DND-41 (cell line): Measurements from ENCODE around the gene DNAH3.
"Not testable (repeated sequence)": the region's sequence is repeated elsewhere in the genome, so short reads cannot be mapped to it uniquely, and the experiment has no call there.

ENCODE experiments used
- ATAC-seq: fragments of 200-7000 bp; cut with Tn5 transposase; 3 replicates; pipeline ENCODE4 v1.9.1; 2021; ENCODE audit warnings: low read depth; ENCODE audit not compliant: insufficient read depth
- DNase-seq: peaks from one replicate; pipeline ENCODE4 v3.0.0-alpha.2; 2020
- H2AFZ ChIP-seq: 2 replicates; pipeline ENCODE4 v1.6.0; 2012; ENCODE audit warnings: low read depth, low read length
- H3K27ac ChIP-seq: 2 replicates; pipeline ENCODE4 v1.5.1; 2012; ENCODE audit warnings: low read length, inconsistent platforms
- H3K27me3 ChIP-seq: fragments of 200-600 bp; sonication (generic); 2 replicates; pipeline ENCODE4 v1.6.0; 2012; ENCODE audit warnings: low read length, mild to moderate bottlenecking, inconsistent platforms; ENCODE audit not compliant: insufficient read depth, poor library complexity
- H3K36me3 ChIP-seq: 2 replicates; pipeline ENCODE4 v1.5.1; 2012; ENCODE audit warnings: low read length, inconsistent platforms; ENCODE audit not compliant: insufficient read depth
- H3K4me1 ChIP-seq: 2 replicates; pipeline ENCODE4 v1.5.1; 2012; ENCODE audit warnings: mild to moderate bottlenecking, low read length; ENCODE audit not compliant: insufficient read depth
- H3K4me2 ChIP-seq: 2 replicates; pipeline ENCODE4 v1.6.0; 2012; ENCODE audit warnings: mild to moderate bottlenecking, moderate library complexity, low read length, inconsistent platforms; ENCODE audit not compliant: insufficient read depth
- H3K4me3 ChIP-seq, 2 experiments: fragments of 200-600 bp in 1 of 2; shearing (Covaris generic) in 1 of 2; 2 replicates each; pipeline ENCODE4 v1.5.1; 2012 to 2016; ENCODE audit warnings: inconsistent platforms in 2 of 2, low read length in 2 of 2, mild to moderate bottlenecking in 2 of 2, low read depth in 1 of 2, moderate library complexity in 1 of 2
- H3K79me2 ChIP-seq: 2 replicates; pipeline ENCODE4 v1.6.0; 2012; ENCODE audit warnings: low read length, inconsistent platforms; ENCODE audit not compliant: insufficient read depth
- H3K9ac ChIP-seq: 2 replicates; pipeline ENCODE4 v1.6.0; 2012; ENCODE audit warnings: low read depth, mild to moderate bottlenecking, inconsistent platforms, low read length, moderate library complexity
- H3K9me3 ChIP-seq: 2 replicates; pipeline ENCODE4 v1.5.1; 2012; ENCODE audit warnings: low read length, moderate library complexity, mild to moderate bottlenecking, inconsistent platforms; ENCODE audit not compliant: insufficient read depth, severe bottlenecking
- H4K20me1 ChIP-seq: 2 replicates; pipeline ENCODE4 v1.6.0; 2012; ENCODE audit warnings: low read length; ENCODE audit not compliant: insufficient read depth
- CTCF ChIP-seq: IDR thresholded peaks from 2 replicates; pipeline ENCODE4 v1.5.1; 2012; ENCODE audit warnings: borderline replicate concordance, low read length, moderate library complexity, mild to moderate bottlenecking; ENCODE audit not compliant: poor library complexity, severe bottlenecking; ENCODE audit errors: extremely low read depth
- EZH2 ChIP-seq: IDR thresholded peaks from 3 replicates; pipeline ENCODE4 v1.6.1; 2012; ENCODE audit warnings: borderline replicate concordance, low read depth, mild to moderate bottlenecking, moderate library complexity, low read length, inconsistent platforms; ENCODE audit not compliant: severe bottlenecking

The DNAH3 gene

DNA sequence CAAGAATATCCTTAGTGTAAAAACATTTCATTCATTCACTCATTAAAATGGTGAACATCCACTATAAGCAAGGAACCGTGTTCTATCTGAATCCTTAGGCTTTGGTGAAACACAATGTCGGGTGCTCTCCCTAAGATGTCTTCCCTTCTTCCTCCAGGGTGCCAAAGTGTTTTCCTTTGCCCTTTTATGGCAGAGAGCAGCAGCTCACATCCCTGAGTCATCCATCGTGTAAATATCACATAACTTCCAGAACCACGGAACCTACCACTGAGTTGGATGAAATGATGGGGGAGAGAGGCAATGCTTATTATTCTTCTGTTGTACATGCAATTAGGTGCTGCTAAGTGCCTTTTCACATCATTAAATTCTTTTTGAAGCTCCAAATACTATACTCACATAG, 50.2 kb downstream of the DNAH3 start:
- TF ChIP-seq EZH2 (no peak), CTCF (no peak)
- peaks cover 7% of the 10 kb centered on the region for H3K27me3 ChIP-seq
- H3K9me3 ChIP-seq = no peaks in the 10 kb centered on the region
- no peak overlapping the region for H3K27ac ChIP-seq
- H3K4me3 ChIP-seq = no peak overlapping the region
- no peaks in the 10 kb centered on the region for H3K79me2 ChIP-seq
- H3K4me2 ChIP-seq = no peak overlapping the region
- H3K9ac ChIP-seq = no peak overlapping the region
- H4K20me1 ChIP-seq = no peaks in the 10 kb centered on the region
- DNase-seq = no peak
- H2AFZ ChIP-seq = no peak overlapping the region
- no peak for ATAC-seq
- H3K4me1 ChIP-seq = no peaks in the 10 kb centered on the region
- no peaks in the 10 kb centered on the region for H3K36me3 ChIP-seq

- H3K9ac ChIP-seq = no peak overlapping the region
- H3K4me1 ChIP-seq = no peaks in the 10 kb centered on the region
- no peak overlapping the region for H3K27ac ChIP-seq
- H3K27me3 ChIP-seq = peaks cover 3% of the 10 kb centered on the region
- ATAC-seq = no peak
- no peak overlapping the region for H3K4me2 ChIP-seq
- no peaks in the 10 kb centered on the region for H3K36me3 ChIP-seq
- TF ChIP-seq EZH2 = no peak
- no peak for TF ChIP-seq CTCF
- no peak overlapping the region for H3K4me3 ChIP-seq
- H4K20me1 ChIP-seq = no peaks in the 10 kb centered on the region
- H3K79me2 ChIP-seq = no peaks in the 10 kb centered on the region
- H3K9me3 ChIP-seq = no peaks in the 10 kb centered on the region
- H2AFZ ChIP-seq = no peak overlapping the region
- DNase-seq = no peak
Observed at GRCh38 chr16:21097151-21097550, 53.5 kb downstream of the DNAH3 start.

DNA sequence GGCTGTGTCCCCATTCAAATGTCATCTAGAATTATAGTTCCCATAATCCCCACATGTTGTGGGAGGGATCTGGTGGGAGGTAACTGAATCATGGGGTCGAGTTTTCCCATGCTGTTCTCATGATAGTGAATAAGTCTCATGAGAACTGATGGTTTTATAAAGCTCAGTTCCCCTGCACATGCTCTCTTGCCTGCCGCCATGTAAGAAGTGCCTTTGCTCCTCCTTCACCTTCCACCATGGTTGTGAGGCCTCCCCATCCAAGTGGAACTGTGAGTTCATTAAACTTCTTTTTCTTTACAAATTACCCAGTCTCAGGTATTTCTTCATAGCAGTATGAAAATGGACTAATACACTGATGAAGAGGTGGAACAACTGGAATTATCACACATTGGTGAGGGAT, 55.9 kb downstream of the DNAH3 start:
- not testable (repeated sequence) for H3K36me3 ChIP-seq, H3K4me2 ChIP-seq, H2AFZ ChIP-seq, DNase-seq, H3K79me2 ChIP-seq, H3K9ac ChIP-seq, H3K9me3 ChIP-seq, ATAC-seq, H3K27me3 ChIP-seq, H3K4me3 ChIP-seq, H4K20me1 ChIP-seq, H3K27ac ChIP-seq, H3K4me1 ChIP-seq

DNA sequence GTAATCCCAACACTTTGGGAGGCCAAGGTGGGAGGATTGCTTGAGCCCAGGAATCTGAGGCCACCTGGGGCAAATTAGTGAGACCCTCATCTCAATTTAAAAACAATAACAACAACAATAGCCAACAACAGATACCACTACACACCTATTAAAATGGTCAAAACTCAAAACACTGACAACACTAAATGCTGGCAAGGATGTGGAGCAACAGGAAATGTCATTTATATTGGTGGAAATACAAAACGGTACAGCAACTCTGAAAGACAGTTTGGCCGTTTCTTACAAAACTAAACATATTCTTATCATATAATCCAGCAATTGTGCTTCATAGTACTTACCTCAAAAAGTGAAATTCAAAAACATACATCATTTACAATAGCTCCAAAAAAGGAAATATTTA, 57.7 kb downstream of the DNAH3 start:
- H3K4me1 ChIP-seq = no peaks in the 10 kb centered on the region
- TF ChIP-seq CTCF (no peak), EZH2 (no peak)
- H4K20me1 ChIP-seq = no peaks in the 10 kb centered on the region
- H2AFZ ChIP-seq = no peak overlapping the region
- H3K4me2 ChIP-seq = no peak overlapping the region
- no peak for ATAC-seq
- no peaks in the 10 kb centered on the region for H3K9me3 ChIP-seq
- no peaks in the 10 kb centered on the region for H3K79me2 ChIP-seq
- peaks cover 3% of the 10 kb centered on the region for H3K27me3 ChIP-seq
- no peak overlapping the region for H3K27ac ChIP-seq
- no peak overlapping the region for H3K4me3 ChIP-seq
- H3K9ac ChIP-seq = no peak overlapping the region
- no peak for DNase-seq
- H3K36me3 ChIP-seq = no peaks in the 10 kb centered on the region
